Spinal cord (tissue), 10 donors: ENCODE results near the gene ID3. TPM values are rescaled to one million over a fixed set of nuclear protein-coding genes. Genes with fewer than 3 reads are reported as not detected.

ENCODE experiments used
- DNase-seq, 6 donors: peaks; one replicate each; pipeline versions ENCODE4 v3.0.0 to v3.0.0-alpha.2; 2013 to 2015; ENCODE audit warnings: low spot score in 6 of 6, low read depth in 4 of 6
- H3K27ac ChIP-seq: one replicate; pipeline ENCODE4 v1.5.1; 2013; ENCODE audit warnings: low read depth, low read length, control low read depth
- H3K27me3 ChIP-seq: one replicate; pipeline ENCODE4 v1.6.1; 2013; ENCODE audit warnings: low read length; ENCODE audit not compliant: control insufficient read depth, insufficient read depth
- H3K36me3 ChIP-seq: one replicate; pipeline ENCODE4 v1.6.1; 2013; ENCODE audit warnings: low read length; ENCODE audit not compliant: control insufficient read depth, insufficient read depth
- H3K4me1 ChIP-seq: one replicate; pipeline ENCODE4 v1.6.1; 2013; ENCODE audit warnings: low read length; ENCODE audit not compliant: control insufficient read depth, insufficient read depth
- H3K4me3 ChIP-seq: one replicate; pipeline ENCODE4 v1.5.1; 2013; ENCODE audit warnings: low read depth, low read length, control low read depth
- H3K9me3 ChIP-seq: one replicate; pipeline ENCODE4 v1.6.1; 2013; ENCODE audit warnings: low read length; ENCODE audit not compliant: control insufficient read depth, insufficient read depth
- WGBS: methylation state at CpG from one replicate; pipeline ENCODE4 v1.1.5; 2013; ENCODE audit warnings: missing lambda C conversion rate; ENCODE audit not compliant: insufficient coverage; 5-methylcytosine and 5-hydroxymethylcytosine counted together
- polyA plus RNA-seq, 2 donors: library from polyadenylated mRNA; unstranded; fragments of 120-200 nt; gene quantifications; one replicate each; pipeline ENCODE4 v1.2.1, GENCODE V29; 2013; ENCODE audit not compliant: insufficient read length in 2 of 2
- total RNA-seq, 2 donors: library from RNA; depleted of rRNA in 1 of 2; stranded (reverse); fragments of 120-200 nt in 1 of 2; fragments of >200 nt in 1 of 2; gene quantifications; one replicate each; pipeline versions ENCODE4 v1.2.3 to v1.2.4, GENCODE V29; 2013 to 2014
- donor health status: healthy.

The ID3 gene
- total and polyA plus RNA-seq, 4 donors: 120 to 356 (median 200) TPM

GRCh38 chr1:23539698-23540266 lies 19.5 kb downstream of the ID3 start:
- peak in 3 of 6 donors; percentile 74 to 96 (median 94) for DNase-seq
- no peaks in the 10 kb centered on the region for H3K9me3 ChIP-seq
- 0% methylated on average over 13 of the region's 16 CpGs for WGBS
- no peaks in the 10 kb centered on the region for H3K36me3 ChIP-seq
- H3K27me3 ChIP-seq: no peaks in the 10 kb centered on the region
- H3K4me1 ChIP-seq: peaks cover 11% of the 10 kb centered on the region
- H3K27ac ChIP-seq: no peak overlapping the region
- peak overlapping the region; percentile 4 for H3K4me3 ChIP-seq

DNA sequence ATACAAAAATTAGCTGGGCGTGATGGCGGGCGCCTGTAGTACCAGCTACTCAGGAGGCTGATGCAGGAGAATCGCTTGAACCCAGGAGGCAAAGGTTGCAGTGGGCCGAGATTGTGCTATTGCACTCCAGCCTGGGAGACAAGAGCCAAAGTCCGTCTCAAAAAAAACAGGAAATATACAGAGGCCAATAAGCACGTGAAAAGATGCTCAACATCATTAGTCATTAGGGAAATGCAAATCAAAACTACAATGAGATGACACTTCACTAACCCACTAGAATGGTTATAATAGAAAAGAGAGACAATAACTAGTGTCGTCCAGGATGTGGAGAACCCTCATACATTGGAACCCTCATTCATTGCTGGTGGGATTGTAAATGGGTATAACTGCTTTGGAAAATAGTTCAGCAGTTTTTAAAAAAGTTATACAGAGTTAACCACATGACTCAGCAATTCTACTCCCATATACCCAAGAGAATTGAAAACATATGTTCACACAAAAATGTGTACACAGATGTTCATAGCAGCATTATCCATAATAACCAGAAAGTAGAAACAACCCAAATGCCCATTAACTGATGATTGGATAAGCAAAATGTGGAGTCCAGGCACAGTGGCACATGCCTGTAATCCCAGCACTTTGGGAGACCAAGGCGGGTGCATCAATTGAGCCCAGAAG lies 21.9 kb downstream of the ID3 start:
- Histone ChIP-seq H3K4me1 (peaks cover 10% of the 10 kb centered on the region), H3K27ac (no peak overlapping the region), H3K4me3 (no peak overlapping the region), H3K27me3 (no peaks in the 10 kb centered on the region), H3K9me3 (no peaks in the 10 kb centered on the region), H3K36me3 (no peaks in the 10 kb centered on the region)
- no peak for DNase-seq
- 77% methylated on average over 5 of the region's 9 CpGs for WGBS

GRCh38 chr1:23533246-23534023 lies 25.9 kb downstream of the ID3 start:
- Histone ChIP-seq H3K4me3 (no peak overlapping the region), H3K4me1 (peaks cover 23% of the 10 kb centered on the region), H3K9me3 (no peaks in the 10 kb centered on the region), H3K27ac (no peak overlapping the region), H3K36me3 (peaks cover 3% of the 10 kb centered on the region), H3K27me3 (no peaks in the 10 kb centered on the region)
- no peak for DNase-seq
- WGBS: 85% methylated on average over 3 of the region's 6 CpGs

DNA sequence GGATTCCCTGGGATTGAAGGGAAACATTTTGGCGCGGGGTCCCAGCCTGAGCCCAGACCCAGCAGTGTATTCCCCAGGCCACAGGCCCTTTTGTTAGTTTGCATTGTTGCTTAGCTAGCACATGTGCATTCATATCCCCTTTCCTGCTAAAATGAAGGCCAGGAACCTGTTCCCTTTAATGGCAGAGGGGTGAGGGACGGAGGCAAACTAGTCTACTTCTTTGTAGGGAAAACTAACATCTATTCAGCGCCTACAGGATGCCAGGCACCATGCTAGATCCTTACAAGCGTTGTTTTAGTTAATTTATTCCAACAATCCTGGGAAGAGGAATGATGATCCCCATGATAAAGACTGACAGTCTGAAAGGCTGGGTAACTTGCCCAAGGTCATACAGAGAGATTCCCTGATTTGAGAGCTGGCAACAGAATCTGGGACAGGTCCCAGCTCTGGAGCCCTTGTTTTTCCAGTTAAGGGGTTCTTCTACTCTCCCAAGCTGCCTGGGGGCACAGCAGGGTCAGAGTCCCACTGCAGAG lies 27.7 kb downstream of the ID3 start:
- peaks cover 29% of the 10 kb centered on the region for H3K4me1 ChIP-seq
- H3K9me3 ChIP-seq: no peaks in the 10 kb centered on the region
- 5% methylated on average over 3 of the region's 5 CpGs for WGBS
- no peak for DNase-seq
- no peaks in the 10 kb centered on the region for H3K27me3 ChIP-seq
- H3K4me3 ChIP-seq: peak overlapping the region; percentile 53
- H3K36me3 ChIP-seq: peaks cover 3% of the 10 kb centered on the region
- no peak overlapping the region for H3K27ac ChIP-seq

DNA sequence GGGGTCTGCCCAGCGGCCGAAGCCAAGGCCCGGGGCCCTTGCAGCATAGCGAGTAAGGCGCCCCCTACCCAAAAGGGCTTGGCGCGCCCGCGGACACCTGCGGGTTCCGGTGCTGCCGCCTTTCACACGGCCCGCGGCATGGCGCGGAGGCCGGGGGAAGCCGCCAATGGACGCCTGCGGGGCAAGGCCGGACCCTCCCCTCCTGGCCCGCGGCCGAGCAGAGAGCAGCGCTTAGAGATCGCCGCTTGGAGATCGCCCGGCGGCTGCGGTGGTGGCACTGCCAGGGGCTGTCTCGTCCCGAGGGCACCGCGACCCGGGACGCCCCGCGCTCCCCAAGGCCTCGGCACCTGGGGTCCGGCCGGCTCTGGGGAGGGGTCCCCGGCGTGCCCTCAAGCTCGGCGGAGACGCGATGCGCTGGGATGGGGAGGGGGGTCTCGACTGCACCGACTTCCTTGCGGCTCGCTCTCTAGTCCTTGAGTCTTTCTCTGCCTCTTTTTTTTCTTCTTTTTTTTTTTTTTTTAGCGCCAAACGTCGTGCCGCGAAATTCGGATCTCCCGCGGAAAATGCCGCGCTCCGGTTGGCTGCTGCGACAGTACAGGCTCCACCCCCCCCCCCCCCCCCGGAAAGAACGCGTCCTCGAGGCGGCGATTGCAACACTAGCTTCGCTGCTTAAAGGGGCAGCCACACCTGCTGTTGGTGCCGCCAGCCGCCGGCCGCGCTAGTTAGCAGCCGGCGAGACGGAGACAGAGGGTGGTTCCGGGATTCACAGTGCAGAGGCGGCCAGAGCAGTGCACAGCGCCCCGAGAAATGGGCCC lies 28.3 kb downstream of the ID3 start, which contains the start of gene E2F2:
E2F2 (minus strand) TSS at position 487 of the 815 bp plus-strand sequence; CDS start at position 47, 440 bp downstream.
- DNase-seq: peak in 5 of 6 donors; percentile 36 to 96 (median 87)
- Histone ChIP-seq H3K36me3 (peaks cover 3% of the 10 kb centered on the region), H3K27me3 (no peaks in the 10 kb centered on the region), H3K9me3 (no peaks in the 10 kb centered on the region), H3K27ac (peak within 1 kb of the TSS; percentile 37), H3K4me1 (peaks cover 34% of the 10 kb centered on the region), H3K4me3 (peak within 1 kb of the TSS; percentile 53)
- WGBS: under 1% methylated on average over 72 of the region's 85 CpGs

DNA sequence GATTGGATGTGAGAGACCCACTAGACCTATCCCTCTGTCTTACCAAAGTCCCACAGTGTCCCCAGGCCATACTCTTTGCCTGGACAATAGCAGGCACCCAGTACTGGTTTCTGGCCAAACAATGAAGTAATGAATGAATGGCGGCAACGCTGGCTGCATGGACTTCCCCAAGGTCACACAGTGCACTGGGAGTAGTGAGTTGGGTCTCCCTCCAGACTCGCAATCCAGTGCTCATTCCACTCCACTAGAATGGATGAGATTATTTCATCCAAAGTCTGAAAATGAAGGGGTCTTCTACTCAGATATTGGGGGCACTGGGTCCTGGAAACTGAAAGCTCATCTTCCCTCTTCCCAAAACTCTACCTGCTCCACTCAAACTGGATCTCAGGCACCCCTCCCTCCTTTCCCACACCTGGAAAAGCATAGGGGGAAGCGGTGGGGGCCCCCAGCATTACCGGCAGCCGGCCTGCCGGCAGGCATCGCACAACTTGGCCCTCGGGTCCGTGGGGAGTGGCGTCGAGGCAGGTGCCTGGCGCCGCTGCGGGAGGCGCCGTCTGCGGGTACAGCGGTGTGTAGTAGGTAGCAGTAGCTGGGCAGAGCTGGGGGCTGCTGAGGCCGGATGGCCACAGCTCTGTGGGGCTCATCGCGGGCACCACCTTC lies 29.1 kb downstream of the ID3 start:
- Histone ChIP-seq H3K4me3 (peak overlapping the region; percentile 49), H3K27me3 (no peaks in the 10 kb centered on the region), H3K9me3 (no peaks in the 10 kb centered on the region), H3K27ac (no peak overlapping the region), H3K36me3 (peaks cover 3% of the 10 kb centered on the region), H3K4me1 (peaks cover 35% of the 10 kb centered on the region)
- under 1% methylated on average over 19 of the region's 22 CpGs for WGBS
- no peak for DNase-seq

GRCh38 chr1:23529146-23530086 lies 29.9 kb downstream of the ID3 start:
- peaks cover 42% of the 10 kb centered on the region for H3K4me1 ChIP-seq
- no peak overlapping the region for H3K27ac ChIP-seq
- 41% methylated on average over 7 of the region's 8 CpGs for WGBS
- H3K9me3 ChIP-seq: no peaks in the 10 kb centered on the region
- peak overlapping the region; percentile 49 for H3K4me3 ChIP-seq
- no peak for DNase-seq
- H3K36me3 ChIP-seq: peaks cover 3% of the 10 kb centered on the region
- H3K27me3 ChIP-seq: no peaks in the 10 kb centered on the region

DNA sequence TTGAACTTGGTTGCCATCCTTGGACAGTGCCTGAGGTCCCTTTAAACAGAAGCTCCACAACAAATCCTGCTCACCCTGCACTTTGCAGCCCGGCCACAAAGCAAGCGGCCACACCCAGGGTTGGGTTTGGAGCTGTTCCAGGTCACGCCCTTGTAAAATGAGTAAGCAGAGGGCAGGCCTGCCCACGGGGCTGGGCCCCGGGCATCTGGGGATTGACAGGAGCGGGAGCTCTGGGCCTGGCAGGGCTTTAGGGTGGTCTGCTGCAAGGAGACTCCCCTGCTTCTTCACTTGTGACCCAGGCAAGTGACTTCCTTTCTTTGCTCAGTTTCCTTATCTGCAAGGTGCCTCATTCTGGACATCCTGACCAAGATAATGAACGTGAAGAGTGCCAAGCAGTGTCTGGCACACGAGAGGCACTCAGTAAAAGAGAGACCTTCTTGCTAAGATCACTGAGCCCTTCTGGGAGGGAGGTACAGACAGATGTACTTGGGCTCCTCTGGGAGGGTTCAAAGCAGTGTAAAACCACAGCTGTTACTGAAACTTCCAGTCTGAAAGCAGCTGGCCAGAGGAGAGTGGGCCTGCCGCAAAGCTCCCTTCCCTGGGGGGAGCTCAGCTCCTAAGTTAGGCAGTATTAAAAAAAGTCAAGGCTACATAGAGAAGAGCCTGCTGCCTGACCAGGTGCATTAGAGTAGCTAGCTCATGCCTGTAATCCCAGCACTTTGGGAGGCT lies 30.9 kb downstream of the ID3 start:
- no peak overlapping the region for H3K4me3 ChIP-seq
- H3K27me3 ChIP-seq: no peaks in the 10 kb centered on the region
- peaks cover 42% of the 10 kb centered on the region for H3K4me1 ChIP-seq
- no peaks in the 10 kb centered on the region for H3K9me3 ChIP-seq
- 45% methylated on average over 9 of the region's 9 CpGs for WGBS
- peak in 1 of 6 donors; percentile 40 for DNase-seq
- H3K27ac ChIP-seq: no peak overlapping the region
- H3K36me3 ChIP-seq: peaks cover 3% of the 10 kb centered on the region
